MCF 10A (cell line): ENCODE measurements around the gene ELOB. TPM values are rescaled to one million over a fixed set of nuclear protein-coding genes. Genes with fewer than 3 reads are reported as not detected.

Experiments used
- BruUV-seq: library from RNA; stranded (reverse); fragments of 400-500 nt; replicated peaks from 2 replicates; lab custom pipeline; 2021; lab: Mats Ljungman, UMichigan
- CTCF ChIA-PET: fragments of 300-600 bp; sonication (Branson Sonifier 250); formaldehyde crosslinking; extraction: SDS; loops from one replicate; lab custom pipeline; 2021; ENCODE audit warnings: antibody characterized with exemption, inconsistent platforms; lab: Yijun Ruan, JAX
- POLR2A ChIA-PET: fragments of 300-600, 350-650 bp; sonication (Branson Sonifier 250); formaldehyde crosslinking; extraction: SDS; loops from one replicate; lab custom pipeline; 2020; ENCODE audit warnings: antibody characterized with exemption, inconsistent platforms; lab: Yijun Ruan, JAX
- DNase-seq: peaks from one replicate; pipeline ENCODE4 v3.0.0-alpha.2; 2018; ENCODE audit not compliant: unreplicated experiment
- H3K27ac Mint-ChIP-seq: one replicate; pipeline ENCODE4 v1.8.0; 2022; ENCODE audit warnings: mild to moderate bottlenecking, low read depth, mixed read lengths; ENCODE audit not compliant: unreplicated experiment
- H3K27me3 Mint-ChIP-seq: one replicate; pipeline ENCODE4 v1.8.0; 2022; ENCODE audit warnings: mixed read lengths; ENCODE audit not compliant: insufficient read depth, unreplicated experiment
- H3K36me3 Mint-ChIP-seq: one replicate; pipeline ENCODE4 v1.8.0; 2022; ENCODE audit warnings: mild to moderate bottlenecking, moderate library complexity, mixed read lengths; ENCODE audit not compliant: insufficient read depth, unreplicated experiment
- H3K4me1 Mint-ChIP-seq: one replicate; pipeline ENCODE4 v1.8.0; 2022; ENCODE audit warnings: mixed read lengths; ENCODE audit not compliant: insufficient read depth, unreplicated experiment
- H3K4me3 Mint-ChIP-seq: one replicate; pipeline ENCODE4 v1.8.0; 2022; ENCODE audit warnings: mild to moderate bottlenecking, moderate library complexity, mixed read lengths; ENCODE audit not compliant: unreplicated experiment
- H3K9me3 Mint-ChIP-seq: one replicate; pipeline ENCODE4 v1.8.0; 2022; ENCODE audit warnings: mixed read lengths; ENCODE audit not compliant: unreplicated experiment
- CTCF ChIP-seq: fragments of 200-600 bp; IDR thresholded peaks from one replicate; pipeline ENCODE4 v1.8.0; 2022; ENCODE audit warnings: antibody characterized with exemption, mild to moderate bottlenecking; ENCODE audit not compliant: unreplicated experiment
- intact Hi-C: fragments of 100-400 bp; cut with micrococcal nuclease; formaldehyde crosslinking; loops from 2 replicates; pipeline ENCODE4 v1.14.1; 2022
- total RNA-seq: library from RNA; stranded (reverse); gene quantifications from 2 replicates; pipeline ENCODE4 v1.2.3, GENCODE V29; 2022

ELOB gene
- total RNA-seq, 1 experiment from 2014 or later: 438 TPM

GRCh38 chr16:2742323-2743006, 34.6 kb downstream of the ELOB start:
- TF ChIP-seq CTCF: no peak
- BruUV-seq: no TSS peak
- Mint-ChIP-seq H3K27me3 (no peaks in the 10 kb centered on the region), H3K27ac (no peak overlapping the region), H3K4me3 (no peak overlapping the region), H3K4me1 (peaks cover 6% of the 10 kb centered on the region), H3K36me3 (peaks cover 4% of the 10 kb centered on the region), H3K9me3 (no peaks in the 10 kb centered on the region)
- CTCF ChIA-PET: no interaction called here
- intact Hi-C loops: no loop called here
- POLR2A ChIA-PET: no interaction called here
- no peak for DNase-seq

GRCh38 chr16:2741168-2741567, 35.9 kb downstream of the ELOB start:
- Mint-ChIP-seq H3K4me1 (peaks cover 6% of the 10 kb centered on the region), H3K27me3 (no peaks in the 10 kb centered on the region), H3K4me3 (no peak overlapping the region), H3K27ac (no peak overlapping the region), H3K36me3 (peaks cover 4% of the 10 kb centered on the region), H3K9me3 (no peaks in the 10 kb centered on the region)
- ChIA-PET CTCF (interaction anchor here (1.0 kb wide), 1 partner anchor 127 kb away, joined by 4 read pairs; no protein-coding TSS in a partner anchor), POLR2A (interaction anchor here (1.3 kb wide), 1 partner anchor 10 kb away, joined by 7 read pairs; no protein-coding TSS in a partner anchor)
- DNase-seq: no peak
- TF ChIP-seq CTCF: no peak
- no TSS peak for BruUV-seq
- intact Hi-C loops: no loop called here

GRCh38 chr16:2740476-2740875, 36.6 kb downstream of the ELOB start:
- Mint-ChIP-seq H3K4me3 (peak overlapping the region; percentile 7), H3K36me3 (peaks cover 4% of the 10 kb centered on the region), H3K27ac (no peak overlapping the region), H3K27me3 (no peaks in the 10 kb centered on the region), H3K4me1 (peaks cover 6% of the 10 kb centered on the region), H3K9me3 (no peaks in the 10 kb centered on the region)
- intact Hi-C loops: no loop called here
- POLR2A ChIA-PET: interaction anchor here (1.3 kb wide), 1 partner anchor 11 kb away, joined by 7 read pairs; no protein-coding TSS in a partner anchor
- no peak for DNase-seq
- no peak for TF ChIP-seq CTCF
- CTCF ChIA-PET: interaction anchor here (0.7 to 1.3 kb wide), 3 partner anchors 10 to 128 kb away, joined by 3 to 4 read pairs (median 4); no protein-coding TSS in a partner anchor
- no TSS peak for BruUV-seq

- intact Hi-C loops: no loop called here
- POLR2A ChIA-PET: interaction anchor here (0.5 to 1.9 kb wide), 4 partner anchors 12 to 124 kb away, joined by 3 to 8 read pairs (median 5); partner anchors contain the start of gene SRRM2
- no peak overlapping the region for H3K27ac Mint-ChIP-seq
- H3K27me3 Mint-ChIP-seq: no peaks in the 10 kb centered on the region
- no TSS peak for BruUV-seq
- CTCF ChIA-PET: interaction anchor here (0.6 to 1.3 kb wide), 5 partner anchors 9 to 310 kb away, joined by 3 to 7 read pairs (median 4); partner anchors contain the start of genes CCNF and SRRM2
- H3K4me3 Mint-ChIP-seq: peak overlapping the region; percentile 7
- peaks cover 4% of the 10 kb centered on the region for H3K36me3 Mint-ChIP-seq
- no peak for TF ChIP-seq CTCF
- H3K9me3 Mint-ChIP-seq: no peaks in the 10 kb centered on the region
- peaks cover 6% of the 10 kb centered on the region for H3K4me1 Mint-ChIP-seq
- no peak for DNase-seq
These were observed 37.3 kb downstream of the ELOB start for GRCh38 chr16:2739625-2740430.
